Colon (tissue), 2 donors: ENCODE results near the gene CEP162.
"Not testable (repeated sequence)": the region's sequence is repeated elsewhere in the genome, so short reads cannot be mapped to it uniquely, and the experiment has no call there.

ENCODE experiments used
- FAIRE-seq: peaks from 2 replicates; lab custom pipeline; 2012; peaks lifted over from hg19 to GRCh38; lab: Jason Lieb, UNC
- donor health status: control.
- donor health status: control.

The CEP162 gene

DNA sequence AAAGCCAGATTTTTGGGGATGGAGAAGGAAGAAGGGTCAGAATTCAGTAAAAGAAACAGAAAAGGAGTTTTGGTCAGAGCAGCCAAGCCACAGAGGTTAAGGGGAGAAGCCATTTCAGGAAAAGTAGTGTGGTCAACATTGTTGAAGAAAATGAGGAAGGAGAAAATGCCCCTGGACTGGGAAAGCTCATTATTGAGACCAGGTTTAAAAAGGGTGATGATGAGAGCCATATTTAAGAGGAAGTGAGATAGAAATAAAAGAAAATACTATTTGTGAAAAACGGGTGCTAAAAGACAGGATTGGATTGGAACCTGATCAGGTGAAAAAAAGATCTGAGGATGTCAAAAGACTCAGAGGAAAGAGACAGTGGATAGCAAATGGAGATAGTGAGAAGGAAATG, 75.8 kb downstream of the CEP162 start:
- no peak for FAIRE-seq

DNA sequence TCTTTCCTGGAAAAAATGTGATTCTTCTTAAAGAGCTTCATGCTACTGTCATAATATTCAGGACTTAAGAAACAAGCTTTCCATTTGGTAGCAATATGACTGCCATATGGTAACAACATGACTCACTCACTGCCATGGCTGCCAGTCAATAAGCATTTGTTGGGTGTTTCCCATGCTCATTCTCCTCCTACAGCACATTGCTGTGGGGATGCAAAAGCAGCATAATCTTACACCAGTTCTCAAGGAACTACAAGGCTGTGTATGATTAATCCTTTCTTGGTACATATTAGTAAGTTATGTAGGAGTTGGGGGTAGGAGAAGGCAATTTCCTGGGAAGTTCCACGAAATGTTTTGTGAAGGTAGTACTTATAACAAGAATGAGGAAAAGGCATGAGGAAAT, 76.7 kb downstream of the CEP162 start:
- FAIRE-seq, result no peak

DNA sequence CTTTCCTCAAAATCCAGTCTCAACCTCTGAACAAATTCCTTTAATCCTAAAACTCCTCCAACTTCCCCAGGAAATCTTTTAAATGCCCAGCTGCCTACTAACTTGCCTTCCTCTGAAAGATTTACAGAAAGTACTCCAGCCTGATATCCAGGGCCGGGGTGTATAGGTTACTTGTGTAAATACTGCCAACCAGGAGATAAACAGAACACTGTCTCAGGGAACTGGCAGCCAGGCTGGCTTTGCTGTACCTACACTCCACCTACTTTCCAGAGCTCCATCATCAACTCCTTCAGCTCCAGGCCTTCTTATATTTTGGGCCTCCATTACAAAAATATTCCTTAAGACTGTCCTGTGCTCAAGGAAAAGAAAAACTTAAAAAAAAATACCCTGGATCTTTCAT, 85.9 kb downstream of the CEP162 start:
- no peak for FAIRE-seq

DNA sequence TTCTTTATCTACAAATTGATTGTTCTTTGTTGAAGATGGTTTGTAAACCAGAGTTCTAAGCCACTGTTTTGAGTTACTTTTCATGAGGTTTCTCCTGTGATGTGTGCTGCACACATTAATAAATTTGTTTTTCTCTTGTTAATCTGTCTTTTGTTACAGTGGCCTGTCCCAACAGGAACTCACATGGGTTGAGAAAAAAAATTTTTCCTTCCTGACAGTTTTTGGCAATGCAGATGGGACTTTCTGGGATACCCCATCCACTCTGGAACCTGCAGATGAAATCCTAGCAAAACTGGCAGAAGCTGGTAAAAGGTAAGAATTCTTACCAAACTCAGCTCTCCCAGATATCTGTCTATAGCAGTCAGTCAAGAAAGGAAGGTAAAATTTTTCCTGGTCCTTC, 88.1 kb downstream of the CEP162 start:
- FAIRE-seq, result no peak

DNA sequence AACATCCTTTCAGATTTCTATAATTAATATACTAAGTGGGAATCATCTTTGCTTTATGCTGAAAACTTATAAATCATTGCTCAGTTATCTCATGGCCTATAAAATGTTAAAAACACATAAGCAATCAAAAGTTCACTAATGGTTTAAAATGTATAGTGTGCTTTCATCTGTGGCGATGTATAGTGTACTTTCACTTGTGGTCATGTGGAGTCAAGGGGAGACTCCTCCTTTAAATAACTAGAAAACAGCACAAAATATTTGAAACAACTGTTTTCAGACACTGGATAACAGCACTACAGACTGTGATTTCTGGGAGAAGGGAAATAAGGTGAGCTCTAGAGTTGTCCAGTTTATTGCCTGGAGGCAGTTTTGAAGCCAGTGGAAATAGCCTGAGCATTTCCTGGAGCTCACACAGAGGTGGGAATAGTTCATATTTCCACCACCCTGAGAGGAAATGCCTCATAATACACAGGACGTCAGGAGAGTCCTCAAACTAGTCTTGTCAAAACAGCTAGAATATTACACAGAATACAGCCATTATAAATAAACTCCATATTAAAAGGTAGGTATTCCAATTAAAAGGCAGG, 89.4 kb downstream of the CEP162 start:
- FAIRE-seq, result no peak

DNA sequence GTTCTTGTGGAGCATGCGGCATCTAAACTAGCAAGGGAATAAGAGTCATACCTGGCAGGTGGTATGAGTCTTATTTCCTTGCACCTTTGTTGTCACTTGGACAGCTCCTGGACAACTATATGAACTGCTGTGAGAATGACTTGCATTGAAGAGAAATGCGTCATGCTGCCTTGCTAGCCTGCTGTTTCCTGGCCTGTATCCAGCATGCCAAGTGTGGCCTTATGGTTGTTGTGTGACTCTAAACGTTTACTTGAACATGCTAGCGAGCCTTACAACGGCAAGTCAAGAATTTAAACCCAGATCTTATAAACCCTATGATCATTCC, 90.4 kb downstream of the CEP162 start:
- no peak for FAIRE-seq

DNA sequence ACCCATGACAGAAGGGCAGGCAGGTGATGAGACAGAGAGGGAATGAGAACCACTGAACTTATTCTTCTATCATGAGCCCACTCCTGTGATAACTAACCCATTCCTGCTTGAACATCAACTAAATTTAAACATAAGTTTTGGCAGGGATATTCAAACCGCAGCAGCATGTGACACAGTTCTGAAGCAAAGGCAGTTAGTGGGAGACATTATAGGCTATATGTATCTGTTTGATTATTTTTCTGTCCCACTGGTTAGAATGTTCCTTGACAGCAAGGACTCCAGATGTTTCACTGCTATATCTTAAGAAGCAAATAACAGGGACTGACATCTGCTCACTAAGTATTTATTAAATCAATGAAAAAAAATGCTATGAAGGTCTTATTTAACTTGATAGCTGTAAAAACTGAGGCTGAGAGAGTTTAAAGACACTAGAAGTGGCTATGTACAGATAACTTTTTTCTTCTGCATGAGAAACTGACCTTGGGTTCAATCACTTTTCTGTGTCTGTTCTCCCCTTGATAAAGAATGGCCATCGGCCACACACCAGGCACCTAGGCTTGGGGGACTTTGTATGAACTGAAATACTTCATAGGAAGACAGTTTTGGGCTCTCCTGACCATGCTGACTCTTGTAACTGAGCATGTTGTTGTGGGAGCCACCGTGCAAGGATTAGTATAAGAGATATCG, 90.9 kb downstream of the CEP162 start:
- FAIRE-seq, result no peak

DNA sequence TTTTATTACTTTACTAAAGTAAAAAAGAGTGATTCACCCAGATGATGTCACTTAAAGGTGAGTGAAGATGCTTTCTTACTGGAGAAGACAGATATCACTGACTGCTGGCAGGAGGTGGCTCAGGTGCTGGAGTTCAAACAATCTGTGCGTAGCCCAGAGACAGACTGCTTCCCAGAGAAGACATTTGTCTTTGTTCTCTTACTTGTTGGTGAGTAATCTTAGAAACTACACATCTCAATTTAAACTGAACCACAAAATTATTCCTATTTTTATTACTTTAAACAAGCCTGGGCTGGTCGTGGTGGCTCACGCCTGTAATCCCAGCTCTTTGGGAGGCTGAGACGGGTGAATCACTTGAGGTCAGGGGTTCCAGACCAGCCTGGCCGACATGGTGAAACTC, 92.2 kb downstream of the CEP162 start:
- FAIRE-seq, result no peak

DNA sequence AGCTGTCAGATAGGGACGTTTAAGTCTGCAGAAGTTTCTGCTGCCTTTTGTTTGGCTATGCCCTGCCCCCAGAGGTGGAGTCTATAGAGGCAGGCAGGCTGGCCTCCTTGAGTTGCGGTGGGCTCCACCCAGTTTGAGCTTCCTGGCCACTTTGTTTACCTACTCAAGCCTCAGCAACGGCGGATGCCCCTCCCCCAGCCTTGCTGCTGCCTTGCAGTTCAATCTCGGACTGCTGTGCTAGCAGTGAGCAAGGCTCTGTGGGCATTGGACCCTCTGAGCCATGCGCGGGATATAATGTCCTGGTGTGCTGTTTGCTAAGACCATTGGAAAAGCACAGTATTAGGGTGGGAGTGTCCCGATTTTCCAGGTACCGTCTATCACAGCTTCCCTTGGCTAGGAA, 94.1 kb downstream of the CEP162 start:
- not testable (repeated sequence) for FAIRE-seq

DNA sequence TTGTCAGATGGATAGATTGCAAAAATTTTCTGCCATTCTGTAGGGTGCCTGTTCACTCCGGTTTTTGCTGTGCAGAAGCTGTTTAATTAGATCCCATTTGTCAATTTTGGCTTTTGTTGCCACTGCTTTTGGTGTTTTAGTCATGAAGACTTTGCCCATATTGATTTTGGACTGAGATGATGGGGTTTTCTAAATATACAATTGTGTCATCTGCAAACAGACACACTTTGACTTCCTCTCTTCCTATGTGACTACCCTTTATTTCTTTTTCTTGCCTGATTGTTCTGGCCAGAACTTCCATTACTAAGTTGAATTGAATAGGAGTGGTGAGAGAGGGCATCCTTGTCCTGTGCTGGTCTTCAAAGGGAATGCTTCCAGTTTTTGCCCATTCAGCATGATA, 97.9 kb downstream of the CEP162 start:
- FAIRE-seq, result not testable (repeated sequence)

DNA sequence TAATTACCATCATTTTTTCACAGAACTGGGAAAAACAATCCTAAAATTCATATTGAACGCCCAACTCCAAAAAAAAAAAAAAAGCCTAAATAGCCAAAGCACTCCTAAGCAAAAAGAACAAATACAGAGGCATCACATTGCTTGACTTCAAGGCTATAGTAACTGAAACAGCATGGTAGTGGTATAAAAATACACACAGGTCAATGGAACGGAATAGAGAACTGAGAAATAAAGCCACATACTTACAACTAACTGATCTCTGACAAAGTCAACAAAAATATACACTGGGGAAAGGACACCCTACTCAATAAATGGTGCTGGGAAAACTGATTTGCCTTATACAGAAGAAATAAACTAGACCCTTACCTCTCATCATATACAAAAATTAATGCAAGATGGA, 104.3 kb downstream of the CEP162 start:
- FAIRE-seq, result no peak

DNA sequence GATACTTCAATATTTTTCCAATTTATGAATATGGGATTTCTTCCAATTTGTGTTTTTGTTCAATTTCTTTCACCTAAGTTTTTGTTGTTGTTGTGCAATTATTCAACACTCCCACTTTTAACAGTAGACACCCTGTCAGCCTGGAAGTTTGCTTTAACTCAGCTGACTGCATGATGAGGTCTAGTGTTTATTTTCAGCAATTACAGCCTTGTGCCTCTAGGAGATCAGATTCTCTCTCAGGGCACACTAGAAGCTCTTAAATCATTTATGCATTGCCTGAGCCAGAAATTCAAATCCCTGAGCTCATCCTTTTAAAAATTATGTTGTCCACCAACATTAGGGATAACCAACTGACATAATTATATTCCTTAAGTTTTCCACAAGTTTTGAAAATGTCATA, 108.2 kb downstream of the CEP162 start:
- FAIRE-seq, result no peak

DNA sequence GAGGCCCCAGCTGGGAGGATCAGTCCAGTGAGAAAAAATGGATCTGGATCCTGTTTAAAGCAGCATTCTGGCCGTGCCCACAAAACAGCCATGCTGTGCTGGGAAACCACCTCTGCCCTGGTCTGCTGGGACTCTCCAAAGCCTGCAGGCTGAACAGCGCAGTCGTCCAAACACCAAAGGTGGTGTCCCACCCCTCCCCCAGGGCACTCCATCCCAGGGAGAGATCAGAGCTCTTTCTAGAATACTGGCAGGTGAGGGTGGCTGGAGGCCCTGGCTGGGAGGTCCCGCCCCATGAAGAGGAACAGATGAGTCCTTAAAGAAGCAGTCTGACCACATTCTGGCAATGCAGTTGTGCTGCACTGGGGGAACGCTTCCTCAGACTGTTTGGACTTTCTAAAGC, 109.3 kb downstream of the CEP162 start:
- no peak for FAIRE-seq

DNA sequence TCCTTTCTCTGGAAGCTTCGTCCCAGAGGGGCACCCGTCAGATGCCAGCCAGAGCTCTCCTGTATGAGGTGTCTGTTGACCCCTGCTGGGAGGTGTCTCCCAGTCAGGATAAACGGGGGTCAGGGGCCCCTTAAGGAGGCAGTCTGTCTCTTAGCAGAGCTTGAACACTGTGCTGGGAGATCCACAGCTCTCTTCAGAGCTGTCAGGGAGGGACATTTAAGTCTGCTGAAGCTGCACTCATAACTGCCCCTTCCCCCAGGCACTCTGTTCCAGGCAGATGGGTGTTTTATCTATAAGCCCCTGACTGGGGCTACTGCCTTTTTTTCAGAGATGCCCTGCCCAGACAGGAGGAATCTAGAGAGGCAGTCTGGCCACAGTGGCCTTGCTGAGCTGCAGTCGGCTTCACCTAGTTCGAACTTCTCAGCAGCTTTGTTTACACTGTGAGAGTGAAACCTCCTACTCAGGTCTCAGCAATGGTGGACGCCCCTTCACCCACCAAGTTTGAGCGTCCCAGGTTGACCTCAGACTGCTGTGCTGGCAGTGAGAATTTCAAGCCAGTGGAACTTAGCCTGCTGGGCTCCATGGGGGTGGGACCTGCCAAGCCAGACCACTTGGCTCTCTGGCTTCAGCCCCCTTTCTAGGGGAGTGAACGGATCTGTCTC, 112.4 kb downstream of the CEP162 start:
- FAIRE-seq, result not testable (repeated sequence)

DNA sequence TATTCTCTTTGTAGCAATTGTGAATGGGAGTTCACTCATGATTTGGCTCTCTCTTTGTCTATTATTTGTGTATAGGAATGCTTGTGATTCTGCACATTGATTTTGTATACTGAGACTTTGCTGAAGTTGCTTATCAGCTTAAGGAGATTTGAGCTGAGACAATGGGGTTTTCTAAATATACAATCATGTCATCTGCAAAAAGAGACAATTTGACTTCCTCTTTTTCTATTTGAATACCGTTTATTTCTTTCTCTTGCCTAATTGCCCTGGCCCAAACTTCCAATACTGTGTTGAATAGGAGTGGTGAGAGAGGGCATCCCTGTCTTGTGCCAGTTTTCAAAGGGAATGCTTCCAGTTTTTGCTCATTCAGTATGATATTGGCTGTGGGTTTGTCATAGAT, 116.1 kb downstream of the CEP162 start:
- FAIRE-seq, result not testable (repeated sequence)

DNA sequence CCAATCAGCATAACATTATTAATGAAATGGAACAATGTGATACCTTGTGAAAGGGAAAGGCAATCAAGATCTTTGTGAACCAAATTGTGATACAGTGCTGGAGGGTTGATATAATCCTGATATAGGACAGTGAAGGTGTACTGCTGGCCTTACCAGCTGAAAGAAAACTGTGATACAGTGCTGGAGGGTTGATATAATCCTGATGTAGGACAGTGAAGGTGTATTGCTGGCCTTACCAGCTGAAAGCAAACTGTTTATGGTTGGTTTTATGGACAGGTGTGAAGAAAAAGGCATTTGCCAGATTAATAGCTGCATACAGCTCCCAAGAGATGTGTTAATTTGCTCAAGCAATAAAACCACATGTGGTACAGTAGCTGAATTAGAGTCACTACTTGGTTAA, 119.9 kb downstream of the CEP162 start:
- no peak for FAIRE-seq

DNA sequence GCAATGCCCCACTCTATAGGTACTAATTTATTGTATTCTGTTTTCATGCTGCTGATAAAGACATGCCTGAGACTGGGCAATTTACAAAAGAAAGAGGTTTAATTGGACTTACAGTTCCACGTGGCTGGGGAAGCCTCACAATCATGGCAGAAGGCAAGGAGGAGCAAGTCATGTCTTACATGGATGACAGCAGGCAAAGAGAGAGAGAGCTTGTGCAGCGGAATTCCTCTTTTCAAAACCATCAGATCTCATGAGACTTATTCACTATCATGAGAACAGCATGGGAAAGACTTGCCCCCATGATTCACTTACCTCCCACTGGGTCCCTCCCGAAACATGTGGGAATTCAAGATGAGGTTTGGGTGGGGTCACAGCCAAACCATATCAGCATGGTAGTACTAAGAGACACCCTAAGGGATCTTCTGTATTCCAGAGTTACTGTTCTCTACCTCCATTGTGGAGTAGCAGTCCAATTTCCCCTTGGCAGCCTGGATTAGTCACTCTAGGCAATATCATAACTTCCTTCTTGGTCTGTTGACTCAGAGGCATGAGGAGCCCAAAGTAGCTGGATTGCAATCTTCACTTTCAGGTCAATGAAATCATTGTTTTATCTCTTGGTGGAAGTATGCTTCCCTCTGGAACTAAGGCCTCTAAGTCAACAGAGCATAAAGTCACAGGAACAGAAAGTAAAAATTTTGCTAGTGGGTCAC, 122.1 kb downstream of the CEP162 start:
- FAIRE-seq, result not testable (repeated sequence)

DNA sequence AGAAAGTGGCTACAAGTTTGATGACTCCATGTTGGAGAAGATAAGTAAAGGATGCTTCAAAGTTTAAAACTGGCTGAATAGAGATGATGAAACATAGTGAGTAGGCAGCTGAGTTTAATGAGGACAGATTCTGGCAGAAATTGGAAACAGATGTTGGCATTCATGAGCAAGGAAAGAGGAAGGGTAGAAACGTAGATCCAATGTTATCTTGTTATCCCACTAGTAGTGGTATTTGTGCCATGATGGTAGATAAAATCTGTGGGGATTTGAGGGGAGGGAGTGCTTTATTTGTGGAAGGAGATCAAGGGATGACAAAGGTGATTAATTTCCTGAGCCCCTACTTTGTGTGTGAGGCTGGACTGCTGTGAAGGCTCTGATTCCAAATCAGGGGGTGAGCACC, 124.4 kb downstream of the CEP162 start:
- FAIRE-seq, result no peak

DNA sequence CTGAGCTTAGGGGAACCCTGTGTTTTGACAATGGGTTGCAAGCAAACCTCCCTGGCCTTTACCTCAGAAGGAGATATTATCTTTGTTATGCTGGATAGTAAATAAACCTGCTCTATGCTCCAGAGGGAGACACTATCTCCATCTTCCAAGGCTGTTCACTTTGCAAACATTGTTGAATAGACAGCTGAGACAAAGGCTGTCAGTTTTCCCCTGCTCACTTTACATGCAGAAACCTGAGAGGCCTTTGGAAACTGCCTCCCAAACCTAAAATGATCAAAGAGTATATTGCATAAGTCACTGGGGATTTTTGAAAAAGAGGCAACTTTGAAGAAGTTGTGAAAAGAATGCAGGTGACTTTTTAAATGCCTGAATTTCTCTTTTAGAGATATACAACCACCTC, 132.3 kb downstream of the CEP162 start:
- no peak for FAIRE-seq

DNA sequence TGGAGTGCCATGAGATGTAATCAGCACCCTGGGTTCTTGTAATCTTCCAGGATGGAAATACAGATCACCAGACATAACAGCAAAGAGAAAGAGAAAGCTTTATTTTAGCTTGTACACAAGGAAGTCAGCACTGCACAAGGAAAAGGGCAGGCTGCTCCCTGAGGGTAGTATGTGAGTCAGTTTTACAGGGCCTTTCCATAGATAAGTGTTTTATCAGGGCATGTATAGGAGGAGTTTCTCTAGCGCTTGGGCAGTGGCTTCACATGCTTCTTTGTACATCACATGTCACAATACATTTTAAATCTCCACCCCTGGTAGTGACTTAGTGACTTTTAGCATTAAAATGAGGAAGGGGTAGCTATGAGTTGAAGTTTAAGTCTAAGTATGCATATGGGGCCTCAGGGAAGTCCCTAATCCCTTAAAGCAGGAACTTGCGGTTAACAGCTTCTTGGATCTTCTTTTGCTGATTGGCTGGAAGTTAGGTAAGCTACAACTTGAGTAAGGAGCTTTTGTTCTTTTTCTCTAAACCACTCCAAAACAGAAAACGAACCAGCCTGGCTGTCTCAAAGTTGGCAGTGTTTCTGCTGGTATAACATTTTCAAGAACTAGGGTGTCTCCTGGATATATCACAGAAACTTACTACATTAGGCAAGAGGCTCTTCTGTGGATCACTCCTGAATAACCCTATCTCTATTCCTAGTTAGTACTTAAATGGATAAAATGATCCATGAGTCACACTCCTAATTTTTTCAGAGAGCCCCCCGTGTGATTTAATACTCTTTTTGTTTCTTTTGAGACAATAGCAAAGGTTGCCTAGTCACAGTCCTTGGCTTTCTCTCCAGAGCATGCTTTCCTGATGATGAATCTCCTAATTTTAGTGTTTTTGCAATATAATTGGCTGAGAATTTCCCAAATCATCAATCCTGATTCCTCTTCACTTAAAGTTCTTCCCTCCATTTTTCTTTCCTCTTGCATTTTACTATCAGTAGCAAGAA, 133.7 kb downstream of the CEP162 start:
- FAIRE-seq, result no peak

DNA sequence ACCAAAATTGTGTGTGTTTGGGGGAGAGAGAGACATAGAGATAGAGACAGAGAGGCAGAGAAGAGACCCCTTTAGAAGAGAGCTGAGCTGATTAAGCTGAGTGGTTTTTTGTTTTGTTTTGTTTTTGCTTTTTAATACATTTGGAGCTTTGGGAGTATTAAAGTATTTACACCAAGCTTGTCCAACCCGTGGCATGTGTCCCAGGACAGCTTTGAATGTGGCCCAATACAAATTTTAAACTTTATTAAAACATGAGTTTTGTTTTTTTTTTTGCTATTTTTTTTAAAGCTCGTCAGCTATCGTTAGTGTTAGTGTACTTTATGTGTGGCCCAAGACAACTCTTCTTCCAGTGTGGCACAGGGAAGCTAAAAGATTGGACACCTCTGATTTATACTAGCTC, 137.9 kb downstream of the CEP162 start:
- no peak for FAIRE-seq

DNA sequence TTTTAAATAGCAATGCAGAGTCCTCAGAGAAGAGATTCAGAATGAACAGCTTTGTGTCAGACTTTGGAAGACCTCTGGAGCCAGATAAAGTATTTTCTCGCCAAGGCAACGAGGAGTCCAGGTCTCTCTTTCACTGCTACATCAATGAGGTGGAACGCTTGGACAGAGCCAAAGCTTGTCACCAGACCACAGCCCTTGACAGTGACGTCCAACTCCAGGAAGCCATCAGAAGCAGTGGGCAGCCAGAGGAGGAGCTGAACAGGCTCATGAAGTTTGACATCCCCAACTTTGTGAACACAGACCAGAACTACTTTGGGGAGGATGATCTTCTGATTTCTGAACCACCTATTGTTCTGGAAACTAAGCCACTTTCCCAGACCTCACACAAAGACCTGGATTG, 138.4 kb downstream of the CEP162 start:
- no peak for FAIRE-seq
